ENCODE data around the gene ATP5F1C.
"Not testable (repeated sequence)": the region's sequence is repeated elsewhere in the genome, so short reads cannot be mapped to it uniquely, and the experiment has no call there.

Gene ATP5F1C

GRCh38 chr10:7787857-7788638 is at the start of gene ATP5F1C, which contains the start of gene KIN:
Gene ATP5F1C (plus strand): TSS chr10:7788177. CDS start chr10:7788208, 31 bp downstream.
Gene KIN (minus strand): TSS chr10:7787993. CDS start chr10:7787933, 60 bp downstream.
- peak; percentile 76 for FAIRE-seq
- DNase-seq (ENCODE audit: low spot score): peak; percentile 98

DNA sequence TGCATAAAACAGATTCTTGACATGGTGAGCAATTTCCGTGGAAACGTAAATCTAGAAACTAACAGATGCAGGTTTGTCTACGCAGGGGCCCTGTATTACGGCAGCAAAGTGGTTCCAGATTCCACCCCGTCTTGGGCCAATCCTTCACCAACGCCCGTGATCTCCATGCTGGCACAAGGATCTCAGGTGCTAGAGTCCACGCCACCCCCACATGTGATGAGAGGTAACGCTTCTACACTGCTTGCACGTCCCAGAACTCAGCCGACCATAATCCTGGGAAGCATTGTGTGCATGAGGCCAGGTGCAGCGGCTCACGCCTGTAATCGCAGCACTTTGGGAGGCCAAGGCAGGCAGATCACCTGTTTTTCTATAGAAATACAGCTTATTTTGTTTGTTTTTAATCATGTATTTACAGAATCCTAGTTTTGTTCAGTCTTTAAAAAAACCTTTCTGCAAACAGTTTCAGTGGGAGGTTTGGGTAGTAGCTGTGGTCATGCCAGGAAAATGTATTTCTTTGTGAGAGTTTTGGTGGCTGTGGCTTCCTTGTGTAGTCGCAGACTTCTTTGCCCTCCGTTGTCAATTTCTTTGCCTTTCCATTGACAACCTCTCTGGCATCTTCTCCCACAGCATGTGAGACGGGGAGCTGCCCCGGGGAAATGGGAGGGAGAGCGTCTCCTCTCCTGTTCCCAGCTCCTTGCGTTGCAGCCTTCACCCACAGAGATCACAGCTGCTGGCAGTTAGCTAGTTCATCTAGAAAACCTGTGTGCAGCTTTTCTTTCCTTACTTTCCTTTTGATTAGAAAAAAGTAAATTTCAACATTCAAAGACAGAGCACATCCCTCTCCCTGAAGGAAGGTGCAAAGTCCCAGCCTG is 49.2 kb upstream of the ATP5F1C start:
- no peak for FAIRE-seq
- no peak for DNase-seq (ENCODE audit: low spot score)

GRCh38 chr10:7744307-7744706 is 43.7 kb upstream of the ATP5F1C start:
- DNase-seq (ENCODE audit: low spot score): no peak
- no peak for FAIRE-seq

- FAIRE-seq; DNase-seq (ENCODE audit: low spot score): not testable (repeated sequence)
Observed at GRCh38 chr10:7748637-7749036, 39.3 kb upstream of the ATP5F1C start.

DNA sequence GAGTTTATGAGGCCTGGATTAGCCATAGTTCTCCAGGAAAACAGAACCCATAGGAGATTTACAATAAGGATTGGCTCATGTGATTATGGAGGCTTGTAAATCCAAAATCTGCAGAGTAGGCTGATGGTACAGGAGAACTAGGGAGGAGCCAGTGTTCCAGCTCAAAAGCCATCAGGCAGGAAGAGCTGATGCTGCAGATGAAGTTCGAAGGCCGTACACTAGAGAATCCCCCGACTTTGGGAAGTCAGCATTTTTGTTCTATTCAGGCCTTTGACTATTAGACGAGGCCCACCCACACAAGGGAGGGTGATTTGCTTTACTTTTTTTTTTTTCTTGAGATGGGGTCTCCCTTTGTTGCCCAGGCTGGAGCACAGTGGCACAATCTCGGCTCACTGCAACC is 37.8 kb upstream of the ATP5F1C start:
- DNase-seq (ENCODE audit: low spot score) (no peak), FAIRE-seq (no peak)

DNA sequence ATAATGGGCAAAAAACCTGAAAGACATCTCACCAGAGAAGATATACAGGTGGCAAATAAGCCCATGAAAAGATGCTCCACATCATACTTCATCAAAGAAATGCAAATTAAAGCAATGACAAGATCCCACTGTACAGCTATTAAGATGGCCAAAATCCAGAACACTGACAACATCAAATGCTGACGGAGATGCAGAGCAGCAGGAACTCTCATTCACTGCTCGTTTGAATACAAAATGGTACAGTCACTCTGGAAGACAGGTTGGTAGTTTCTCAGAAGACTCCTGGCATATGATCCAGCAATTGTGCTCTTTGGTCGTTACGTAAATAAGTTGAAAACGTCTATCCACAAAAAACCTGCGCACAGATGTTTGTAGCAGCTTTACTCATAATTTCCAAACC is 35.7 kb upstream of the ATP5F1C start:
- FAIRE-seq (no peak), DNase-seq (ENCODE audit: low spot score) (no peak)

GRCh38 chr10:7755103-7755502 is 32.9 kb upstream of the ATP5F1C start:
- DNase-seq (ENCODE audit: low spot score): no peak
- FAIRE-seq: no peak

DNA sequence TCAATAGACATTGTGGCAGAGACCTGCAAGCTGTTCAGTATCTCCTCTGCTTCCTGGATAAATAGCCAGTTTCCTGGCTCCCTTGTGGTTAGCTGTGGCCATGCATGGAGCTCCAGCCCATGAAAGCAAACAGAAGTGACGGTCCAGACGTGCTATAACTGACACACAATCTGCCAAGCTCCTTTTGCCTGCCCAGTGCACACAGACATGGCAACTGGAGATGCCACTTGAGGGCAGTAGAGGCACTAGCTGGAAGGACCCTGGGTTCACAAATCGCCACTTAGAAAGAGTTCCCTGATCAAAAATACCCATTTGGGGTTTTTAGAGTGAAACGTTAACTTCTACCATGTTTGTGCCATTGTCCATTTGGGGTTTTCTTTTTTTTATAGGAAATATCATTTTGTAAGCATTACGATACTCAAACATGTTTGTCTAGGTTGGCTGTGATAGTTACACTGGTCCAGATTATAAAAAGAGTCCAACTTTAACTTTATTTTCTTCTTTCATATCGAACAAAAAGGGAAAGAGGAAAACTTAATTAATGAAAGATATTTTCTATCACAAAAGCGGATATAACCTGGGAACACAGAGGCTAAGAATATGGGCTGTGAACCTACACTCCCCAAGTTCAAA is 31.5 kb upstream of the ATP5F1C start:
- DNase-seq (ENCODE audit: low spot score): peak; percentile 32
- no peak for FAIRE-seq

DNA sequence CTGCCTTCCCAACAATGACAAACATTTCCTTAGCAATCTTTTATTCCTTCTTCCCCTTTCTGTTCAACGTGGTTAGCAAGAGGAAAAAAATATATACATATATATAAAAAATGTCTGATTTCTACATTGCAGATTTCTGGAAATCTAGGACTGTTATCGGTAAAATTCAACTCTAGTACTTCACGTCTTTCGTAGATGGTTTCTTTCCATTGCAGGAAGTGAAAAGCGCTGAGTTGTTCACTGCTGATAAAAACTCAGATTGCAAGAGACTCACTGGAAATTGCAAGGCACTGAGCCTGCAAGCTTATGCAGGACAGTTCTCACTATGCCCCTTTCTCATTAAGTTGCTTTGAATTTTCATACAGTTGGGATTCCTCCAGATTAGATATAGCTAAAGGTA is 24.0 kb upstream of the ATP5F1C start:
- DNase-seq (ENCODE audit: low spot score) (no peak), FAIRE-seq (no peak)

DNA sequence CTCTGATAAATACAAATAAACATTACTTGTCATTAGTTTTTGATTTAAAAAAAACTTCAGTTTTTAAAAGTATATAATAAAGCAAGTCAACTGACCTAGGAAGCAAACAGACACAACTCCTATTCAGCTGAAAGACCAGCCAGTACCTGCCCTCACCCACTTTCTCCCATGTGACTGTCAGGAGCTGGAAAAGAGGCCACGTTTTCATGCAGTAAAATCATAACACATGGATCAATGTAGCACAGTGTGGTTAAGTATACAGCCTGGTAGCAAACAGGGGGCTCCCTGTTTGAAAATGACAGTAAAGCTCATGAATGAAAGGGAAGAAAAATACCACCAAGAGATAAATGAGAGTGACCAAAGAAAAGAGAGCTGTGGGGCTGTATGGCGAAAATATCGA is 21.7 kb upstream of the ATP5F1C start:
- no peak for DNase-seq (ENCODE audit: low spot score)
- no peak for FAIRE-seq

GRCh38 chr10:7767209-7767608 is 20.8 kb upstream of the ATP5F1C start:
- FAIRE-seq (no peak), DNase-seq (ENCODE audit: low spot score) (no peak)

GRCh38 chr10:7768417-7768816 is 19.6 kb upstream of the ATP5F1C start:
- no peak for DNase-seq (ENCODE audit: low spot score)
- no peak for FAIRE-seq

DNA sequence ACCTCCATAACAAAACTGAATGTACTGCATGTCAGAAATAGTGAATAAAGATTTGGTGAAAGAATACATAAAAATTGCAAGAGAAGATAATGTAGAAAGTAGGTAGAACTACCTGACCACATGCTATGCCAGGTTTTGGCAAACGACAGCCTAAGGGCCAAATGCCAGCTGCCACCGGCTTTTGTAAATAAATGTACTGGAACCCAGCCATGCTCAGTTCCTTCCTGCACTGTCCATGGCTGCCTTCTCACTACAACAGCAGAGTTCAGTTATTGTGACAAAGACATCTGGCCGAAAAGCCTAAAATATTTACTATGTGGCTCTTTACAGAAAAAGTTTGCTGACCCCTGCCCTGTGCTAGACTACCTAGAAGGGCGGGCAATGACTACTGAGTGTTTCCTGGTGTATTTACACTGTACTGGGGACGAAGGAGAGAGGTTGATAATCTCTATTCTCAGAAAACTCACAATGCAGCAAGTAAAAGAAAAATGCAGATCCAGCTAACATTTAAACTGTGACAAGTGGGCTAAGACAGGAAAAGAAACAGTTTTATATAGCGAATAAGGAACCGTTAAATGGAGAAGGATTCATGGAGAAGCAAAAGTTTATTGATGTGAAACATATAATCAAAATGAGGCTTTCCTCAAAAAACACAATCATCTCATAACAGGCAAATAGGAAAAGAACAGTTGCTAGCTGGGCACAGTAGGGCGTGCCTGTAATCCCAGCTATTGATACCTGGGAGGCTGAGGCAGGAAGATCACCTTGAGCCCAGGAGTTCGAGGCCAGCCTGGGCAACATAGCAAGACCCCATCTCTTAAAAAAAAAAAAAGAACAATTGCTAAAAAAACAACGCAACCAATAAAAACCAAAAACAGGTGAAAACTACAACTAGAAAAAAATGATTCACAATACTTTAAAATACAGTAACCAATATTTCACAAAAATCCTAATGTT is 13.9 kb upstream of the ATP5F1C start:
- no peak for DNase-seq (ENCODE audit: low spot score)
- FAIRE-seq: no peak

DNA sequence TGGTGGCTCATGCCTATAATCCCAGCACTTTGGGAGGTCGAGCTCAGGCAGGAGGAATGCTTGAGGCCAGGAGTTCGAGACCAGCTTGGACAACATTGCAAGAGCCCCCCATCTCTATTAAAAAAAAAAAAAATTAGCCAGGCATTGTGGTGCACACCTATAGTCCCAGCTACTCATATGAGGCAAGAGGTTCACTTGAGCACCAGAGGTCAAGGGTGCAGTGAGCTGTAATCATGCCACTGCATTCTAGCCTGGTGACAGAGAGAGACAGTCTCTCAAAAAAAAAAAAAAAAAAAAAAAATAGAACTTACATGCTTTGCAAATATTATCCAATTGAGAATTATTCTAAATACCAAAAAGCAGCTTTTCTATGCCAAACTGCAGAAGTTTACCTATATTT is 11.2 kb upstream of the ATP5F1C start:
- DNase-seq (ENCODE audit: low spot score): no peak
- no peak for FAIRE-seq

GRCh38 chr10:7782194-7782593 is 5.8 kb upstream of the ATP5F1C start:
- FAIRE-seq; DNase-seq (ENCODE audit: low spot score): not testable (repeated sequence)

DNA sequence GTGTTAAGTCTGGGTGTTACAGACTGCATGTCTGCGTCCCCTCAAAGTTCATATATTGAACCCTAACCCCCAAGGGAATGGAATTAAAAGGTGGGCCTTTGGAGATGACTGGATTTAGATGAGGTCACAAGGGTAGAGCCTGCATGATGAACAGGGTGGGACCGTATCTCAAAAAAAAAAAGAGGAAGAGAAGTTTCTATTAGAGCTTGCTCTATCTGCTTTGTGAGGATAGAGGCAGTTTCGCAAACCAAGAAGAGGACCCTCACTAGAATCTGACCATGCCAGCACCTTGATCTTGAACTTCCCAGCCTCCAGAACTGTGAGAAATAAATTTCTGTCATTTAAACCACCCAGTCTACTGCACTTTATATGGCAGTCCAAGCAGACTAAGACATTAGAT is 1.5 kb upstream of the ATP5F1C start:
- FAIRE-seq: no peak
- DNase-seq (ENCODE audit: low spot score): no peak

GRCh38 chr10:7787150-7787856 is 674 bp upstream of the ATP5F1C start:
- FAIRE-seq: no peak
- DNase-seq (ENCODE audit: low spot score): no peak

- DNase-seq (ENCODE audit: low spot score) (peak; percentile 10), FAIRE-seq (no peak)
Observed at GRCh38 chr10:7788639-7789286, 786 bp downstream of the ATP5F1C start.

DNA sequence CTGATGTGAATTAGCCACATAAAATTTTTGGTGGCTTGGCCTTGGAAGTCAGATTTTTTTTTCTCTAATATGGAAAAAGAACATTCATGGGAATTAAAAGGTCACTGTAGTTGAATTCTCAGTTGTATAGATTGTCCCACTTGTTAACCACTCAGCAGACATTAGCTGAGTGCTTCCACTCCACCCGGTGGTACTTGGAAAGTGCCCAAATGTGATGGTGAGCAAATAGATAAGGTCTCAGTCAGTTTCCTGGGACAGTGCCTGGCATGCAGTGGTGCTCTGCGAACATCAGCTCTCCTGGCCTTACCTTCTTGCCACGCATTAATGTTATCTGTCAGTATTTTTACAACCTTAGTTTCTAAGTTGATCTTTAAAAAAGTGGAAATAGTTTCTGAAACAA is 1.4 kb downstream of the ATP5F1C start:
- no peak for DNase-seq (ENCODE audit: low spot score)
- no peak for FAIRE-seq

GRCh38 chr10:7792541-7792940 is 4.6 kb downstream of the ATP5F1C start:
- FAIRE-seq (no peak), DNase-seq (ENCODE audit: low spot score) (no peak)
